ENCODE measurements around the gene LNX2.
A peak's percentile ranks its signal among the peaks of the same experiment; 100 is the strongest.

The LNX2 gene

GRCh38 chr13:27620377-27621115 lies at the start of gene LNX2:
TSS of gene LNX2 (minus strand) at chr13:27620529. CDS start at chr13:27581703, 38,826 bp downstream.
- peak; percentile 85 to 96 (median 89) for DNase-seq

- DNase-seq, result no peak
Measured at GRCh38 chr13:27667946-27668345, 47.6 kb upstream of the LNX2 start.

- DNase-seq, result no peak
Measured at GRCh38 chr13:27666951-27667350, 46.6 kb upstream of the LNX2 start.

GRCh38 chr13:27665761-27666160 lies 45.4 kb upstream of the LNX2 start:
- DNase-seq, result no peak

GRCh38 chr13:27665333-27665732 lies 45.0 kb upstream of the LNX2 start:
- no peak for DNase-seq

- DNase-seq, result no peak
Measured at GRCh38 chr13:27663947-27664346, 43.6 kb upstream of the LNX2 start.

- no peak for DNase-seq
Measured at GRCh38 chr13:27662738-27663470, 42.6 kb upstream of the LNX2 start.

GRCh38 chr13:27661017-27661416 lies 40.7 kb upstream of the LNX2 start:
- no peak for DNase-seq

- no peak for DNase-seq
Measured at GRCh38 chr13:27660511-27660910, 40.2 kb upstream of the LNX2 start.

- no peak for DNase-seq
Measured at GRCh38 chr13:27659145-27659865, 39.0 kb upstream of the LNX2 start.

- no peak for DNase-seq
Measured at GRCh38 chr13:27658546-27658945, 38.2 kb upstream of the LNX2 start.

- no peak for DNase-seq
Measured at GRCh38 chr13:27657724-27658123, 37.4 kb upstream of the LNX2 start.

- no peak for DNase-seq
Measured at GRCh38 chr13:27654816-27655215, 34.5 kb upstream of the LNX2 start.

- no peak for DNase-seq
Measured at GRCh38 chr13:27654059-27654458, 33.7 kb upstream of the LNX2 start.

GRCh38 chr13:27650312-27650711 lies 30.0 kb upstream of the LNX2 start:
- no peak for DNase-seq

- DNase-seq, result no peak
Measured at GRCh38 chr13:27644302-27644701, 24.0 kb upstream of the LNX2 start.

- no peak for DNase-seq
Measured at GRCh38 chr13:27643334-27644132, 23.2 kb upstream of the LNX2 start.

GRCh38 chr13:27641711-27642502 lies 21.6 kb upstream of the LNX2 start:
- DNase-seq, result no peak

- no peak for DNase-seq
Measured at GRCh38 chr13:27639186-27639585, 18.9 kb upstream of the LNX2 start.

GRCh38 chr13:27638521-27638920 lies 18.2 kb upstream of the LNX2 start:
- no peak for DNase-seq

GRCh38 chr13:27638001-27638400 lies 17.7 kb upstream of the LNX2 start:
- no peak for DNase-seq

- DNase-seq, result no peak
Measured at GRCh38 chr13:27637289-27637626, 16.9 kb upstream of the LNX2 start.
